ENCODE results near the gene ST6GALNAC2. TPM values are rescaled to one million over a fixed set of nuclear protein-coding genes. Genes with fewer than 3 reads are reported as not detected.
"Not testable (repeated sequence)": the region's sequence is repeated elsewhere in the genome, so short reads cannot be mapped to it uniquely, and the experiment has no call there.

ST6GALNAC2 gene
- total RNA-seq, 1 experiment from 2014 or later = 11.6 TPM

DNA sequence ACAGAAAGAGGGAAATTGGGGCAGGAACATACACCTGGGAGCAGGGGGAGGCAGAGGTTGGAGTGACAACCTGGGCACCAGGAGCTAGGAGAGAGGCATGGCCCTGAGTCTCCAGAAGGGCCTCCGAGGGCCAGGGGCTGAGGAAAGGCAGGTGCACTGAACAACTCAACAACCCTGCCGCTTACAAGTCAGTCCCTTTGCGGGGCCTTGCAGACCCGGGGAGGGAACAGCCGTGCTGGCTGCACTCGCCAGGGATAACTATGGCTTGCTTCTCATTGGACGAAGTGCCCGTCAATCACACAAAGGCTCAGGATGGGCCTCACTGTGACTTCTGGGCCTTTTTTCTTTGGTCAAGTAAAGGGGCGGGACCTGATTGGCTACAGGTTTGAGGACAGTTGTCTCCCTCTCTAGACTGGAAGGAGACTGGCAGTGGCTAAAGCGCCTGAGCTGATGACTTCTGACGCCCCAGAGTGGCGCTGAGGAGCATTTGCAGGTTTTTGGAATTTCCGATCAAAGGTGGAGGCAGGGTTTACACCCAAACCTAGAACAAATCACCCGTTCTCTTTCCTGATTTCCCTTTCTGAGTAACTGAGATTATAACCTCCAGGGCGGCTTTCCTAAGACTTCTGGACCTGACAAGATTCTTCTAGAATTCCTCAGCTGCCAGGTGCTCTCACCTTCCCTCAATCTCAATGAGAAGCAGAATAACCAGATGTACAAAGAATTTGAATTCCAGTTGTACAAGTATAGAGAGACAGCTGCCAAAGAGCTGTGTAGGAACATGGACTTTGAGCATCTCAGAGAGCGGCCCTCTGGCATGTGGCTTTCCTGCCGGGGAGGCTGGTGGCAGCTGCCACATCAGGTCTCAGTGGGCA lies 27.6 kb upstream of the ST6GALNAC2 start:
- Mint-ChIP-seq H3K27ac (ENCODE audit: unreplicated experiment) (no peak overlapping the region), H3K4me1 (ENCODE audit: low read depth, unreplicated experiment) (no peaks in the 10 kb centered on the region), H3K36me3 (ENCODE audit: insufficient read depth, unreplicated experiment) (no peaks in the 10 kb centered on the region), H3K4me3 (ENCODE audit: low read depth, unreplicated experiment) (no peak overlapping the region), H3K27me3 (ENCODE audit: unreplicated experiment) (no peaks in the 10 kb centered on the region), H3K9me3 (ENCODE audit: low read depth, unreplicated experiment) (no peaks in the 10 kb centered on the region)
- DNase-seq = no peak
- CTCF ChIA-PET = interaction anchor here (1.3 to 2.3 kb wide), 3 partner anchors 11 to 68 kb away, joined by 3 to 7 read pairs (median 4); no protein-coding TSS in a partner anchor
- TF ChIP-seq, protein P1, sequence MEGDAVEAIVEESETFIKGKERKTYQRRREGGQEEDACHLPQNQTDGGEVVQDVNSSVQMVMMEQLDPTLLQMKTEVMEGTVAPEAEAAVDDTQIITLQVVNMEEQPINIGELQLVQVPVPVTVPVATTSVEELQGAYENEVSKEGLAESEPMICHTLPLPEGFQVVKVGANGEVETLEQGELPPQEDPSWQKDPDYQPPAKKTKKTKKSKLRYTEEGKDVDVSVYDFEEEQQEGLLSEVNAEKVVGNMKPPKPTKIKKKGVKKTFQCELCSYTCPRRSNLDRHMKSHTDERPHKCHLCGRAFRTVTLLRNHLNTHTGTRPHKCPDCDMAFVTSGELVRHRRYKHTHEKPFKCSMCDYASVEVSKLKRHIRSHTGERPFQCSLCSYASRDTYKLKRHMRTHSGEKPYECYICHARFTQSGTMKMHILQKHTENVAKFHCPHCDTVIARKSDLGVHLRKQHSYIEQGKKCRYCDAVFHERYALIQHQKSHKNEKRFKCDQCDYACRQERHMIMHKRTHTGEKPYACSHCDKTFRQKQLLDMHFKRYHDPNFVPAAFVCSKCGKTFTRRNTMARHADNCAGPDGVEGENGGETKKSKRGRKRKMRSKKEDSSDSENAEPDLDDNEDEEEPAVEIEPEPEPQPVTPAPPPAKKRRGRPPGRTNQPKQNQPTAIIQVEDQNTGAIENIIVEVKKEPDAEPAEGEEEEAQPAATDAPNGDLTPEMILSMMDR (IDR thresholded peaks at IDR 0.05; ENCODE audit: unreplicated experiment) = no peak
- BruUV-seq (replicated peaks) = no TSS peak
- intact Hi-C loops (cut with micrococcal nuclease; ENCODE audit: unreplicated experiment) = no loop called here

GRCh38 chr17:76612465-76612864 lies 26.8 kb upstream of the ST6GALNAC2 start:
- BruUV-seq (replicated peaks) = no TSS peak
- TF ChIP-seq, protein P1 (IDR thresholded peaks at IDR 0.05; ENCODE audit: unreplicated experiment) = no peak
- Mint-ChIP-seq H3K27me3 (ENCODE audit: unreplicated experiment) (no peaks in the 10 kb centered on the region), H3K27ac (ENCODE audit: unreplicated experiment) (no peak overlapping the region), H3K36me3 (ENCODE audit: insufficient read depth, unreplicated experiment) (no peaks in the 10 kb centered on the region), H3K4me1 (ENCODE audit: low read depth, unreplicated experiment) (no peaks in the 10 kb centered on the region), H3K4me3 (ENCODE audit: low read depth, unreplicated experiment) (no peak overlapping the region), H3K9me3 (ENCODE audit: low read depth, unreplicated experiment) (no peaks in the 10 kb centered on the region)
- no peak for DNase-seq
- CTCF ChIA-PET = interaction anchor here (1.3 to 2.3 kb wide), 2 partner anchors 24 to 69 kb away, joined by 4 to 7 read pairs; no protein-coding TSS in a partner anchor
- intact Hi-C loops (cut with micrococcal nuclease; ENCODE audit: unreplicated experiment) = no loop called here

DNA sequence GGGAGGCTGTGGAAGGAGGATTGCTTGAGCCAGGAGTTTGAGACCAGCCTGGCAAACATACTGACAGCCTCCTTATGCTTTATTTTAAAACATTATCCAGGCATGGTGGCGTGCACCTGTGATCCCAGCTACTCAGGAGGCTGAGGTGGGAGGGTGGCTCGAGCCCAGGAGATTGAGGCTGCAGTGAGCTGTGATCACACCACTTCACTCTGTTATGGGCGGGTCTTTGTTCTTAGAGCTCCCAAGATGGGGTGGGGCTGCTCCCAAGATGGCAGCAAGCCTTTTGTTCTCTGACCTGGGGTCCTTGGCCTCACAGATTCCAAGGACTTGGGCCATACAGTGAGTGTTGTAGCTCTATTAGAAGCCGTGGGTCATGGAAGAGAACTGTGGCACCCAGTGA lies 26.1 kb upstream of the ST6GALNAC2 start:
- TF ChIP-seq, protein P1 (IDR thresholded peaks at IDR 0.05; ENCODE audit: unreplicated experiment) = no peak
- no peaks in the 10 kb centered on the region for H3K27me3 Mint-ChIP-seq (ENCODE audit: unreplicated experiment)
- H3K4me1 Mint-ChIP-seq (ENCODE audit: low read depth, unreplicated experiment) = no peaks in the 10 kb centered on the region
- CTCF ChIA-PET = interaction anchor here (1.3 to 2.3 kb wide), 2 partner anchors 23 to 69 kb away, joined by 4 to 7 read pairs; no protein-coding TSS in a partner anchor
- H3K36me3 Mint-ChIP-seq (ENCODE audit: insufficient read depth, unreplicated experiment) = no peaks in the 10 kb centered on the region
- intact Hi-C loops (cut with micrococcal nuclease; ENCODE audit: unreplicated experiment) = no loop called here
- DNase-seq = no peak
- H3K4me3 Mint-ChIP-seq (ENCODE audit: low read depth, unreplicated experiment) = no peak overlapping the region
- H3K27ac Mint-ChIP-seq (ENCODE audit: unreplicated experiment) = no peak overlapping the region
- BruUV-seq (replicated peaks) = no TSS peak
- no peaks in the 10 kb centered on the region for H3K9me3 Mint-ChIP-seq (ENCODE audit: low read depth, unreplicated experiment)

DNA sequence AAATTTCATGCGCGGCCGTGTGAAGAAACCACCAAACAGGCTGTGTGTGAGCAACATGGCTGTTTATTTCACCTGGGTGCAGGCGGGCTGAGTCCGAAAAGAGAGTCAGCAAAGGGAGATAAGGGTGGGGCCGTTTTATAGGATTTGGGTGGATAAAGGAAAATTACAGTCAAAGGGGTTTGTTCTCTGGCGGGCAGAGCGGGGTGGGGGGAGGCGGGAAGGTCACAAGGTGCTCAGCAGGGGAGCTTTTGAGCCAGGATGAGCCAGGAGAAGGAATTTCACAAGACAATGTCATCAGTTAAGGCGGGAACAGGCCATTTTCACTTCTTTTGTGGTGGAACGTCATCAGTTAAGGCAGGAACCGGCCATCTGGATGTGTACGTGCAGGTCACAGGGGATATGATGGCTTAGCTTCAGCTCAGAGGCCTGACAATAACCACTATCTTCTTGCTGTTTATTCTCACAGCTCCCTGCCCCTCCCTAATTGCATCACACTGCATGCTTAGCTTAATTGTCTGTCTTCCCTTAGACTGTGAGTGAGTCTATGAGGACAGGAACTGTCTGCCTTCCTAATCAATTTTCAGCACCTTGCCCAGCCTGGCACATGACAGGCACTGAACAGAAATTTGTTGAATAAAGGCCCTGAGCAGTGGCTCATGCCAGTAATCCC lies 25.6 kb upstream of the ST6GALNAC2 start:
- H3K27ac Mint-ChIP-seq (ENCODE audit: unreplicated experiment); BruUV-seq (replicated peaks); H3K4me3 Mint-ChIP-seq (ENCODE audit: low read depth, unreplicated experiment); H3K9me3 Mint-ChIP-seq (ENCODE audit: low read depth, unreplicated experiment); intact Hi-C loops (cut with micrococcal nuclease; ENCODE audit: unreplicated experiment); H3K36me3 Mint-ChIP-seq (ENCODE audit: insufficient read depth, unreplicated experiment); H3K4me1 Mint-ChIP-seq (ENCODE audit: low read depth, unreplicated experiment); H3K27me3 Mint-ChIP-seq (ENCODE audit: unreplicated experiment); DNase-seq: not testable (repeated sequence)
- CTCF ChIA-PET = interaction anchor here (2.3 kb wide), 1 partner anchor 70 kb away, joined by 7 read pairs; no protein-coding TSS in a partner anchor

DNA sequence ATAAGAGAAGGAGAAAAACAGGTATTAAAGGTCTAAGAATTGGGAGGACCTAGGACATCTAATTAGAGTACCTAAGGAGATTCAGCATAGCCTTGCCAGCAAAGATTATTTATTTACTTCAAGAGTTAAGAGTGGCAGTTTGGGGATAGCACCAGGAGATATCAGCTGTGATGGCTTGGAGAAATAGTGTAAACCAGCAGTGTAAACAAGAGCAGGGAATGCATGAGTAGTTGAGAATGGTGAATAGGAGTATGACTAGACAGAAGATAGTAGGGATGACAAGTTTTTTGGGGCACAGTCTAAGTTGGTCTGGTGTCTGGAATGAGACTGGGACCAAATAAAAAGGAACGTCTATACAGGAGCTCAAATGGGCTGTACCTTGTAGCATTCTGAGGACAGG lies 21.0 kb upstream of the ST6GALNAC2 start:
- H3K27me3 Mint-ChIP-seq (ENCODE audit: unreplicated experiment); H3K36me3 Mint-ChIP-seq (ENCODE audit: insufficient read depth, unreplicated experiment); H3K9me3 Mint-ChIP-seq (ENCODE audit: low read depth, unreplicated experiment); DNase-seq; H3K4me3 Mint-ChIP-seq (ENCODE audit: low read depth, unreplicated experiment); intact Hi-C loops (cut with micrococcal nuclease; ENCODE audit: unreplicated experiment); BruUV-seq (replicated peaks); CTCF ChIA-PET; H3K27ac Mint-ChIP-seq (ENCODE audit: unreplicated experiment): not testable (repeated sequence)
- peaks cover 16% of the 10 kb centered on the region for H3K4me1 Mint-ChIP-seq (ENCODE audit: low read depth, unreplicated experiment)
